Measurements from ENCODE around the gene NSMCE1.

GRCh38 chr16:27253526-27253930 lies 15.0 kb downstream of the NSMCE1 start:
- TF ChIP-seq CTCF (conservative IDR thresholded peaks at IDR 0.05; ENCODE audit: low read depth, low read length) (no peak), RAD21 (IDR thresholded peaks at IDR 0.05; ENCODE audit: low read length) (no peak), CHD1 (IDR thresholded peaks at IDR 0.05; ENCODE audit: low read depth, low read length) (no peak), POLR2A (IDR thresholded peaks at IDR 0.05; ENCODE audit: low read depth, low read length) (no peak), USF2 (IDR thresholded peaks at IDR 0.05; ENCODE audit: low read depth, low read length) (0 out of 2 replicates have a peak, but pooled peaks have one; percentile 6), RCOR1 (IDR thresholded peaks at IDR 0.05; ENCODE audit: insufficient replicate concordance, low read length) (no peak), MXI1 (IDR thresholded peaks at IDR 0.05; ENCODE audit: borderline replicate concordance, low read depth, low read length) (no peak), SMC3 (IDR thresholded peaks at IDR 0.05; ENCODE audit: low read depth, low read length) (no peak), CEBPB (IDR thresholded peaks at IDR 0.05; ENCODE audit: low read depth, low read length) (no peak), BHLHE40 (IDR thresholded peaks at IDR 0.05; ENCODE audit: low read depth, low read length) (peak; percentile 44; the same call in 1 of the 2 replicates), MAFK (IDR thresholded peaks at IDR 0.05; ENCODE audit: low read depth, low read length) (no peak), ELK1 (IDR thresholded peaks at IDR 0.05; ENCODE audit: borderline replicate concordance, low read depth, low read length) (no peak), NFE2L2 (IDR thresholded peaks at IDR 0.05; ENCODE audit: low read depth, low read length) (no peak)
